Stimulated activated CD4-positive, alpha-beta T cell treated with anti-CD3 and anti-CD28 coated beads, TNF-alpha, amount 100 ng/mL, for 1 hour (primary cell): Measurements from ENCODE around the gene FAM83E.
"Not testable (repeated sequence)": the region's sequence is repeated elsewhere in the genome, so short reads cannot be mapped to it uniquely, and the experiment has no call there.

ENCODE experiments used
- DNase-seq, 3 donors: peaks; one replicate each; pipeline ENCODE4 v3.0.0-alpha.2; 2020; ENCODE audit warnings: low read depth in 3 of 3, low spot score in 1 of 3

FAM83E gene

DNA sequence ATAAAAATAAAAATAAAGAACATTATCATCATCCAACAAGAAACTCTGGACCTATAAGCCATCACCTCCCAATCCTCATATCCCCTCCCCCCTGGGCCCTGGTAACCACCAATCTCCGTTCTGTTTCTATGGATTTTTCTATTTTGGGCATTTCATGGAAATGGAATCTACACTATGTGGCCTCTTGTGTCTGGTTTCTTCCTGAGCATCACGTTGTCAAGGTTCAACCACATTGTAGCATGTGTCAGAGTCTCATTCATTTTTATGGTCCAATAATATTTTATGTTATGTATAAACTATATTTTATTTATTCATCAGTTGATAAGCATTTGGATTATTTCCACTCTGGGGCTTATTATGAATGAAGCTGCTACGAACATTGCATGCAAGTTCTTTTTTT, 36.0 kb downstream of the FAM83E start:
- no peak for DNase-seq

DNA sequence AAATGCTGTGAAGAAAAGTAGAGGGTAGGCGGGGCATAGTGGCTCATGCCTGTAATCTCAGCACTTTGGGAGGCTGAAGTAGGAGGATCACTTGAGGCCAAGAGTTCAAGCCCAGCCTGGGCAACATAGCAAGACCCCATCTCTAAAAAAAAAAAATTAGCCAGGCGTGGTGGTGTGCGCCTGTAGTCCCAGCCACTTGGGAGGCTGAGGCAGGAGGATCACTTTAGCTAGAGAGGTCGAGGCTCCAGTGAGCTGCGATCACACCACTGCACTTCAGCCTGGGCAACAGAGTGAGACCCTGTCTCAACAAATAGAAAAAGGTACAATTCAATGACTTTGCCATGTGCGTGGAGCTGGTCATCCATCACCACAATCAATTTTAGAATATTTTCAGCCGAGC, 37.0 kb downstream of the FAM83E start:
- not testable (repeated sequence) for DNase-seq

DNA sequence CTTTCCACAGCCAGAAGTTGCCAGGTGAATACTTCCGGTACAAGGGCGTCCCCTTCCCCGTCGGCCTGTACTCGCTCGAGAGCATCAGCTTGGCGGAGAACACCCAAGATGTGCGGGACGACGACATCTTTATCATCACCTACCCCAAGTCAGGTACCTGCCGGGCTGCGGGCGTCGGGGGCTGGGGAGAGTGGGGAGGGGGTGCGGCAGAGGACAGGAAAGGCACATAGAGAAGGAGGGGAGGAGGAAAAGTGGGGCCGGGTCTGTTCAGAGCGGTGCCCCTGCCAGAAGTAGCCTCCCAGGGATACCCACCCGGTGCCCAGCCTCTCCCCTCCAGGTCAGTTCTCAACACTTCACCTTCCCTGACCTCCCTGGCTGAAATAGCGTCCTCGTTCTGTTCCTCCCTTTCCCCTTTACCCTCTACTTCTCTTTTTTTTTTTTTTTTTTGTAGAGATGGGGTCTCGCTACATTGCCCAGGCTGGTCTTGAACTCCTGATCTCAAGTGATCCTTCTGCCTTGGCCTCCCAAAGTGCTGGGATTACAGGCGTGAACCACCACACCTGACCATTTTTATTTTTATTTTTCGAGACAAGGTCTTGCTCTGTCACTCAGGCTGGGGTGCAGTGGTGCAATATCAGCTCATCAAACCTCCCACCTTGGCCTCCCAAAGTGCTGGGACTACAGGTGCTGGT, 38.8 kb downstream of the FAM83E start:
- no peak for DNase-seq

DNA sequence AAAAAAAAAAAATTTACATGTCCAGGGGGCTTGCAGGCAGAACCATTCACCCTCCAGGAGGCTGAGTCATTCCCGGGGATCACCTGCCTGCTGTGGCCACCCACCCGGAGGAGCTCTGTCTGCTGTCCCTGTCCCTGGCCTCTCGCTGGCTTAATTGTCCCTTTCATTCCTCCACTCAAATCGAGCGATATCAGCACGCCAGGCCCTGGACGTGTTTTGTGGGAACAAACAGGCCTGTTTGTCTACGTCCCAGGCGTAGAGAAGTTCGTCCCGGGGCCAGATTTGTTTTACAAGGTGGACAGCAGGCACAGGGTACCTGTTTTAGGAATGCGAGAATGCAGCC, 41.7 kb downstream of the FAM83E start:
- DNase-seq, result no peak

DNA sequence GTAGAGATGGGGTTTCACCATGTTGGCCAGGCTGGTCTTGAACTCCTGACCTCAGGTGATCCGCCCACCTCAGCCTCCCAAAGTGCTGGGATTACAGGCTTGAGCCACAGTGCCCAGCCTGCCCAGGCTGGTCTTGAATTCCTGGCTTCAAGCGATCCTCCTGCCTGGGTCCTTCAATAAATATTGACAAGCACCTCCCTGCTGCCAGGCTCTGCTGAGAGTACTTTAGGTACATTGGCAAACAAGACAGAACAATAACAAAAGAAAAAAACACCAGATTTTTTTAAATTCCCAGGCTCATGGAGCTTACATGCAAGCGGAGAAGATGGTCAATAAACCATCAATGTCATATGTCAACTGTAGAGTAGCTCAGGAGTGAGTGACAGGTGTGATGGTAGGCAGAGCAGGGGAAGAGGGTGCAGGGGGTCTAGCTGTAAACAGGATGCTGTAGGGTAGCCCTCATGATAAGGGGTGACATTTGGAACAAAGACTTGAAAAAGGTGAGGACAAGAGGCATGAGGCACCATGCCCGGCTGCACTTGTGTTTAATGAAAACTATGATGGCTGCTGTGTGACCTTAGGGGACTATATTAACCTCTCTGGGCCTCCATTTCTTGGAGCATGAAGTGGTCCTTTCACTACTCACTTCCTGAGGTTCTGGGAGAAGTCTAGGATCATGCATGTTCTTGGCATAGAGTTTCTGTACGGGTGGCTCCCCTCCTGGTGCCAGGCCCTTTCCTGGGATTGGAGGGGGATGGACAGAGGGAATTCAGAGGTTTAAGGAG, 43.3 kb downstream of the FAM83E start:
- DNase-seq, result no peak

DNA sequence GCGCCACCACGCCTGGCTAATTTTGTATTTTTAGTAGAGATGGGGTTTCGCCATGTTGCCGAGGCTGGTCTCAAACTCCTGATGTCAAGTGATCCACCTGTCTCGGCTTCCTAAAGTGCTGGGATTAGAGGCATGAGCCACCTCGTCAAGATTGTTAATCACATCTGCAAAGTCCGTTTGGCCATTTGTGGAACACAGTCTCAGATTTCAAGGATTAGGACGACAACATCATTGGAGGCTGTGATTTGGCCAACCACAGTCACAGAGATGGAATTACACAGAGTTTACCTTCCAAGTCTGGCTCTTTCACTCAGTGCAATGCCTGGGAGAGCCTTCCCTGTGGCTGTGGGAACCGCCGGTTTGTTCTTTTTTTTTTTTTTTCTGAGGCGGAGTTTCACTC, 45.1 kb downstream of the FAM83E start:
- DNase-seq, result no peak

DNA sequence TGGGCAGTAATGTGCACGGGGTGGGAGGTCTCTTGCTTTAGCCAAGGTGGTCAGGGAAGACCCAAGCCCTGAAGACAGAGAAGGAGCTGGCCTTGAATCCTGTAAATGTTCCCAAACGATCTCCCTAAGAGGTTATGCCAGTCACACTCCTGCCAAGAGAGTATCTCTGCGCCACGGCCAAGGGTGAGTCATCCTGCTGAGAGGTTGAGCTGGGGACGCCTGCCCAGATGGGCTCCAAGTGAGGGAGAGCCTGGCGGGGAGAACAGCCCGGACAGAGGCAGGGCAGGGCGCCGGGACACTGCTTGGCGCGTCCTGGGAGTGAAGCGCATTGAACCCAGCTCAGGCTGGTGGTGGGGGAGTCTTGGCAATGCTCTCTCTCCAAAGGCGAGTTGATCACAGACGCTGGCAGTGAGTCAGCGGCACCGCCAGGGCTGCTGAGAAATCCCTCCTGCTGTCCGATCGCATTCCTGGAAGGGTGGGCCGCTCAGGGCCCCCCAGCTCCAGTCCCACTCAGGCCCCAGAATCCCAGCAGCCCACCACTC, 46.5 kb downstream of the FAM83E start:
- DNase-seq, result no peak

DNA sequence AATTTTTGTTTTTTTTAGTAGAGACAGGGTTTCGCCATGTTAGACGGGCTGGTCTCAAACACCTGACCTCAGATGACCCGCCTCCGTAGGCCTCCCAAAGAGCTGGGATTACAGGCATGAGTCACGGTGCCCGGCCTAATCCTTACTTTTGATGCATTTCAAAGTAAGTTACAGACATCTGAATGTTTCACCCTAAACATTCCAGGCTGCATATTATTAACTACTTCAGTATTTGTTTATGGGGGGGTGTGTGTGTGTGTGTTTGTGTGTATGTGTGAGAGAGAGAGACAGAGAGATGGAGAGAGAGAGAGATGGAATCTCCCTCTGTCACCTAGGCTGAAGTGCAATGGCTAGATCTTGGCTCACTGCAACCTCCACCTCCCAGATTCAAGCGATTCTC, 49.8 kb downstream of the FAM83E start:
- no peak for DNase-seq
